ENCODE measurements around the gene CLNK. TPM values are rescaled to one million over a fixed set of nuclear protein-coding genes. Genes with fewer than 3 reads are reported as not detected.

The CLNK gene
- under 1 TPM; 0.26 to 0.30 TPM for total RNA-seq
- not detected for polyA plus RNA-seq
- long read RNA-seq, donor 1: 0 reads
- long read RNA-seq, donor 2: 0 reads

GRCh38 chr4:10684631-10685030 is at the start of gene CLNK:
TSS of gene CLNK (minus strand) at chr4:10684768. CDS start at chr4:10667869, 16,899 bp downstream.
- no peaks in the 10 kb centered on the region for H3K4me1 ChIP-seq (ENCODE audit: control insufficient read depth in 1 of 2, insufficient read depth in 2 of 2, low read length in 2 of 2)
- ATAC-seq (ENCODE audit: low FRiP score) (no peak), DNase-seq (no peak)
- H3K9me3 ChIP-seq (ENCODE audit: control insufficient read depth, low read length): no peaks in the 10 kb centered on the region
- no peak within 1 kb of the TSS for H3K27ac ChIP-seq (ENCODE audit: low read depth in 1 of 2, low read length in 2 of 2)
- intact Hi-C loops (cut with DNase I): no loop called here
- WGBS, 2 donors: 86 to 91% methylated on average over 8 of the region's 8 CpGs
- no peaks in the 10 kb centered on the region for H3K36me3 ChIP-seq (ENCODE audit: control insufficient read depth in 1 of 2, insufficient read depth in 2 of 2, low read length in 1 of 2)
- no peak within 1 kb of the TSS for H3K4me3 ChIP-seq (ENCODE audit: low read length in 2 of 2)
- H3K27me3 ChIP-seq (ENCODE audit: control insufficient read depth in 1 of 2, insufficient read depth in 2 of 2, low read length in 1 of 2): no peaks in the 10 kb centered on the region

- Histone ChIP-seq H3K9me3 (ENCODE audit: control insufficient read depth, low read length) (no peaks in the 10 kb centered on the region), H3K27me3 (ENCODE audit: control insufficient read depth in 1 of 2, insufficient read depth in 2 of 2, low read length in 1 of 2) (no peaks in the 10 kb centered on the region), H3K36me3 (ENCODE audit: control insufficient read depth in 1 of 2, insufficient read depth in 2 of 2, low read length in 1 of 2) (no peaks in the 10 kb centered on the region), H3K4me1 (ENCODE audit: control insufficient read depth in 1 of 2, insufficient read depth in 2 of 2, low read length in 2 of 2) (no peaks in the 10 kb centered on the region), H3K27ac (ENCODE audit: low read depth in 1 of 2, low read length in 2 of 2) (no peak overlapping the region), H3K4me3 (ENCODE audit: low read length in 2 of 2) (no peak overlapping the region)
- intact Hi-C loops (cut with DNase I): no loop called here
- DNase-seq: no peak
- WGBS, 2 donors: 37 to 53% methylated on average over 1 of the region's 1 CpG
- ATAC-seq (ENCODE audit: low FRiP score): no peak
These were observed 49.0 kb upstream of the CLNK start for GRCh38 chr4:10733481-10734062.

- Histone ChIP-seq H3K4me3 (ENCODE audit: low read length in 2 of 2) (no peak overlapping the region), H3K27ac (ENCODE audit: low read depth in 1 of 2, low read length in 2 of 2) (no peak overlapping the region), H3K27me3 (ENCODE audit: control insufficient read depth in 1 of 2, insufficient read depth in 2 of 2, low read length in 1 of 2) (no peaks in the 10 kb centered on the region), H3K36me3 (ENCODE audit: control insufficient read depth in 1 of 2, insufficient read depth in 2 of 2, low read length in 1 of 2) (no peaks in the 10 kb centered on the region), H3K9me3 (ENCODE audit: control insufficient read depth, low read length) (no peaks in the 10 kb centered on the region), H3K4me1 (ENCODE audit: control insufficient read depth in 1 of 2, insufficient read depth in 2 of 2, low read length in 2 of 2) (no peaks in the 10 kb centered on the region)
- DNase-seq (no peak), ATAC-seq (ENCODE audit: low FRiP score) (no peak)
- intact Hi-C loops (cut with DNase I): no loop called here
- 75% methylated on average over 5 of the region's 5 CpGs for WGBS, 2 donors
These were observed 48.4 kb upstream of the CLNK start for GRCh38 chr4:10732914-10733415.

- DNase-seq (no peak), ATAC-seq (ENCODE audit: low FRiP score) (no peak)
- H3K27ac ChIP-seq (ENCODE audit: low read depth in 1 of 2, low read length in 2 of 2): no peak overlapping the region
- intact Hi-C loops (cut with DNase I): no loop called here
- WGBS, 2 donors: 35 to 50% methylated on average over 3 of the region's 3 CpGs
- no peaks in the 10 kb centered on the region for H3K27me3 ChIP-seq (ENCODE audit: control insufficient read depth in 1 of 2, insufficient read depth in 2 of 2, low read length in 1 of 2)
- H3K4me3 ChIP-seq (ENCODE audit: low read length in 2 of 2): no peak overlapping the region
- no peaks in the 10 kb centered on the region for H3K4me1 ChIP-seq (ENCODE audit: control insufficient read depth in 1 of 2, insufficient read depth in 2 of 2, low read length in 2 of 2)
- H3K9me3 ChIP-seq (ENCODE audit: control insufficient read depth, low read length): no peaks in the 10 kb centered on the region
- no peaks in the 10 kb centered on the region for H3K36me3 ChIP-seq (ENCODE audit: control insufficient read depth in 1 of 2, insufficient read depth in 2 of 2, low read length in 1 of 2)
These were observed 47.8 kb upstream of the CLNK start for GRCh38 chr4:10732235-10732913.

- H3K4me3 ChIP-seq (ENCODE audit: low read length in 2 of 2): no peak overlapping the region
- H3K9me3 ChIP-seq (ENCODE audit: control insufficient read depth, low read length): no peaks in the 10 kb centered on the region
- intact Hi-C loops (cut with DNase I): no loop called here
- no peaks in the 10 kb centered on the region for H3K36me3 ChIP-seq (ENCODE audit: control insufficient read depth in 1 of 2, insufficient read depth in 2 of 2, low read length in 1 of 2)
- no peaks in the 10 kb centered on the region for H3K4me1 ChIP-seq (ENCODE audit: control insufficient read depth in 1 of 2, insufficient read depth in 2 of 2, low read length in 2 of 2)
- ATAC-seq (ENCODE audit: low FRiP score) (no peak), DNase-seq (no peak)
- peaks cover 0 to 2% of the 10 kb centered on the region in 2 donors for H3K27me3 ChIP-seq (ENCODE audit: control insufficient read depth in 1 of 2, insufficient read depth in 2 of 2, low read length in 1 of 2)
- WGBS, 2 donors: 76 to 93% methylated on average over 3 of the region's 3 CpGs
- no peak overlapping the region for H3K27ac ChIP-seq (ENCODE audit: low read depth in 1 of 2, low read length in 2 of 2)
These were observed 47.1 kb upstream of the CLNK start for GRCh38 chr4:10731690-10732089.

GRCh38 chr4:10731162-10731561 is 46.6 kb upstream of the CLNK start:
- DNase-seq (no peak), ATAC-seq (ENCODE audit: low FRiP score) (no peak)
- intact Hi-C loops (cut with DNase I): no loop called here
- WGBS, 2 donors: 85 to 90% methylated on average over 4 of the region's 4 CpGs
- Histone ChIP-seq H3K36me3 (ENCODE audit: control insufficient read depth in 1 of 2, insufficient read depth in 2 of 2, low read length in 1 of 2) (no peaks in the 10 kb centered on the region), H3K27ac (ENCODE audit: low read depth in 1 of 2, low read length in 2 of 2) (no peak overlapping the region), H3K9me3 (ENCODE audit: control insufficient read depth, low read length) (no peaks in the 10 kb centered on the region), H3K4me1 (ENCODE audit: control insufficient read depth in 1 of 2, insufficient read depth in 2 of 2, low read length in 2 of 2) (no peaks in the 10 kb centered on the region), H3K27me3 (ENCODE audit: control insufficient read depth in 1 of 2, insufficient read depth in 2 of 2, low read length in 1 of 2) (peaks cover 0 to 2% of the 10 kb centered on the region in 2 donors), H3K4me3 (ENCODE audit: low read length in 2 of 2) (no peak overlapping the region)

- intact Hi-C loops (cut with DNase I): no loop called here
- no peak overlapping the region for H3K4me3 ChIP-seq (ENCODE audit: low read length in 2 of 2)
- H3K36me3 ChIP-seq (ENCODE audit: control insufficient read depth in 1 of 2, insufficient read depth in 2 of 2, low read length in 1 of 2): no peaks in the 10 kb centered on the region
- ATAC-seq (ENCODE audit: low FRiP score): no peak
- H3K4me1 ChIP-seq (ENCODE audit: control insufficient read depth in 1 of 2, insufficient read depth in 2 of 2, low read length in 2 of 2): no peaks in the 10 kb centered on the region
- WGBS, 2 donors: 96% methylated on average over 7 of the region's 7 CpGs
- no peak for DNase-seq
- H3K27ac ChIP-seq (ENCODE audit: low read depth in 1 of 2, low read length in 2 of 2): no peak overlapping the region
- H3K9me3 ChIP-seq (ENCODE audit: control insufficient read depth, low read length): no peaks in the 10 kb centered on the region
- peaks cover 0 to 2% of the 10 kb centered on the region in 2 donors for H3K27me3 ChIP-seq (ENCODE audit: control insufficient read depth in 1 of 2, insufficient read depth in 2 of 2, low read length in 1 of 2)
These were observed 46.0 kb upstream of the CLNK start for GRCh38 chr4:10730590-10730989.

- ATAC-seq (ENCODE audit: low FRiP score) (no peak), DNase-seq (no peak)
- H3K9me3 ChIP-seq (ENCODE audit: control insufficient read depth, low read length): no peaks in the 10 kb centered on the region
- peaks cover 0 to 2% of the 10 kb centered on the region in 2 donors for H3K27me3 ChIP-seq (ENCODE audit: control insufficient read depth in 1 of 2, insufficient read depth in 2 of 2, low read length in 1 of 2)
- H3K4me3 ChIP-seq (ENCODE audit: low read length in 2 of 2): no peak overlapping the region
- WGBS, 2 donors: 77 to 94% methylated on average over 4 of the region's 4 CpGs
- H3K36me3 ChIP-seq (ENCODE audit: control insufficient read depth in 1 of 2, insufficient read depth in 2 of 2, low read length in 1 of 2): no peaks in the 10 kb centered on the region
- no peaks in the 10 kb centered on the region for H3K4me1 ChIP-seq (ENCODE audit: control insufficient read depth in 1 of 2, insufficient read depth in 2 of 2, low read length in 2 of 2)
- intact Hi-C loops (cut with DNase I): no loop called here
- no peak overlapping the region for H3K27ac ChIP-seq (ENCODE audit: low read depth in 1 of 2, low read length in 2 of 2)
These were observed 45.5 kb upstream of the CLNK start for GRCh38 chr4:10730019-10730418.

GRCh38 chr4:10729366-10729765 is 44.8 kb upstream of the CLNK start:
- H3K9me3 ChIP-seq (ENCODE audit: control insufficient read depth, low read length): no peaks in the 10 kb centered on the region
- DNase-seq (no peak), ATAC-seq (ENCODE audit: low FRiP score) (no peak)
- H3K4me1 ChIP-seq (ENCODE audit: control insufficient read depth in 1 of 2, insufficient read depth in 2 of 2, low read length in 2 of 2): no peaks in the 10 kb centered on the region
- no peaks in the 10 kb centered on the region for H3K36me3 ChIP-seq (ENCODE audit: control insufficient read depth in 1 of 2, insufficient read depth in 2 of 2, low read length in 1 of 2)
- H3K27ac ChIP-seq (ENCODE audit: low read depth in 1 of 2, low read length in 2 of 2): no peak overlapping the region
- H3K27me3 ChIP-seq (ENCODE audit: control insufficient read depth in 1 of 2, insufficient read depth in 2 of 2, low read length in 1 of 2): peaks cover 0 to 2% of the 10 kb centered on the region in 2 donors
- no peak overlapping the region for H3K4me3 ChIP-seq (ENCODE audit: low read length in 2 of 2)
- WGBS, 2 donors: 87 to 92% methylated on average over 2 of the region's 2 CpGs
- intact Hi-C loops (cut with DNase I): no loop called here
